Measurements from ENCODE around the gene CEMIP. TPM values are rescaled to one million over a fixed set of nuclear protein-coding genes. Genes with fewer than 3 reads are reported as not detected.

Gene CEMIP
- total and polyA plus RNA-seq, 8 donors: 12.4 to 31.8 (median 27.4) TPM

- Histone ChIP-seq H3K9me3 (no peaks in the 10 kb centered on the region), H3K27me3 (peaks cover 0 to 1% of the 10 kb centered on the region in 2 donors), H3K4me3 (no peak overlapping the region), H3K4me1 (peaks cover 0 to 24% of the 10 kb centered on the region in 2 donors), H3K36me3 (no peaks in the 10 kb centered on the region), H3K27ac (no peak overlapping the region)
- ATAC-seq (no peak), DNase-seq (no peak)
- TF ChIP-seq, protein P1, sequence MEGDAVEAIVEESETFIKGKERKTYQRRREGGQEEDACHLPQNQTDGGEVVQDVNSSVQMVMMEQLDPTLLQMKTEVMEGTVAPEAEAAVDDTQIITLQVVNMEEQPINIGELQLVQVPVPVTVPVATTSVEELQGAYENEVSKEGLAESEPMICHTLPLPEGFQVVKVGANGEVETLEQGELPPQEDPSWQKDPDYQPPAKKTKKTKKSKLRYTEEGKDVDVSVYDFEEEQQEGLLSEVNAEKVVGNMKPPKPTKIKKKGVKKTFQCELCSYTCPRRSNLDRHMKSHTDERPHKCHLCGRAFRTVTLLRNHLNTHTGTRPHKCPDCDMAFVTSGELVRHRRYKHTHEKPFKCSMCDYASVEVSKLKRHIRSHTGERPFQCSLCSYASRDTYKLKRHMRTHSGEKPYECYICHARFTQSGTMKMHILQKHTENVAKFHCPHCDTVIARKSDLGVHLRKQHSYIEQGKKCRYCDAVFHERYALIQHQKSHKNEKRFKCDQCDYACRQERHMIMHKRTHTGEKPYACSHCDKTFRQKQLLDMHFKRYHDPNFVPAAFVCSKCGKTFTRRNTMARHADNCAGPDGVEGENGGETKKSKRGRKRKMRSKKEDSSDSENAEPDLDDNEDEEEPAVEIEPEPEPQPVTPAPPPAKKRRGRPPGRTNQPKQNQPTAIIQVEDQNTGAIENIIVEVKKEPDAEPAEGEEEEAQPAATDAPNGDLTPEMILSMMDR (IDR thresholded peaks at IDR 0.05): no peak
- intact Hi-C loops (cut with DNase I): no loop called here
Measured at GRCh38 chr15:80787316-80787715, 8.1 kb downstream of the CEMIP start.

DNA sequence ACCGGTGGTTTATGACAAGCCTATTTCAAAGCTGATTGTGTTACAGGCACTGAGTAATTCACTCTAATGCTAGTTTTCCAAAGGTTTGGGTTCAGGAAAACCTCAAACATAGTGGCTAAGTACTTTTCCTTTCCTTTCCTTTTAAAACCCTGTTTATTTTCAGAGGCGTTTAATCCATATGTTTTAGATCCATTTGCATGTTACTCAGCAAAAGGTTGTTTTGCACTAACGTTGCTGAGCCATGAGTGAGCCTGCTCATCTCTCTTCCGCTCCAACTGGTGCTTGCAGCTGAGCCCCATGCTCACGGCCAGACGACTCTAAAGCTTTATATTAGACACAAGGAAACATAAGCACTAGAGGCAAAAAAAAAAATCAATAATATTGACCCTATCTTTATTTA is 9.4 kb downstream of the CEMIP start:
- no peaks in the 10 kb centered on the region for H3K36me3 ChIP-seq
- DNase-seq (no peak), ATAC-seq (no peak)
- H3K27ac ChIP-seq: no peak overlapping the region
- no peaks in the 10 kb centered on the region for H3K27me3 ChIP-seq
- H3K9me3 ChIP-seq: no peaks in the 10 kb centered on the region
- H3K4me1 ChIP-seq: peaks cover 0 to 24% of the 10 kb centered on the region in 2 donors
- intact Hi-C loops (cut with DNase I): no loop called here
- TF ChIP-seq, protein P1 (IDR thresholded peaks at IDR 0.05): no peak
- no peak overlapping the region for H3K4me3 ChIP-seq

DNA sequence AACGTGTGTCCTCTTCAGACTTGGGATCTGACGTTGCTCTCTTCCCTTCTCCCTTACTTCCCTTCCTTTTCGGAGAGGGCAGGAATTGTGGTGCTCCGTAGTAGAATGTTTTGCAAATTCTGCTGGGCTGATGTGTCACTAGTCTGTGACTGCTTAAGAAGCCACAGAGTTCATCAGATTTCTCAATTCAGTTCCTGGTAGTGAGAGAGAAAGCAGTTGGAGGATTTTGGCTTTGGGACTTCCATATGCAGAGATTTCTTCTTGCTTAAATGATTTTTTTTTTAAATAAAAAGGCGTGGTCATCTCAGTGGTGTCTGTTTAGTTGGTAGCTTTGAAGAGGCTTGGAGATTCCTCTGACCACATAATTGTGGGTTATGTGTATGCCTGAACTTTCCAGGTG is 10.1 kb downstream of the CEMIP start:
- H3K4me3 ChIP-seq: no peak overlapping the region
- no peaks in the 10 kb centered on the region for H3K27me3 ChIP-seq
- H3K4me1 ChIP-seq: peaks cover 0 to 24% of the 10 kb centered on the region in 2 donors
- ATAC-seq (no peak), DNase-seq (no peak)
- no peaks in the 10 kb centered on the region for H3K9me3 ChIP-seq
- TF ChIP-seq, protein P1 (IDR thresholded peaks at IDR 0.05): no peak
- H3K36me3 ChIP-seq: no peaks in the 10 kb centered on the region
- intact Hi-C loops (cut with DNase I): no loop called here
- no peak overlapping the region for H3K27ac ChIP-seq

DNA sequence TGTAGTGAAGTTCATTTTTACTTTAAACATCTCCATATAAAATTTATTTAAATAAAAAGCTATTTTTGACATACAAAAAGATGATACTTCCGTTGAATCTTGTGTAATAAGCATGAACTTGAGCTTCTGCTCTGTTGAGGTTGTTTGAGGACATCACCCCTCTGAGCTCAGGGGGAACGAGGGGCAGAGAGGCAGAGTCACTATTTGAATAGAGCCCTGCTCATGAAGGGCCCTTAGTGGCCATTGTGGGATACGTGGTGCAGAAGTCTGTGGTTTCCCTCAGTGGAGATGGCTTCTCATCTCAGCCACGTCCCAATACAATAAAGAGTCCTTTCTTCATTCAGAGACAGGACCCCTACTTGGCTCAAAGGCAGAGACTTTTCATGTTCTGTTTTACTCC is 10.6 kb downstream of the CEMIP start:
- ATAC-seq (no peak), DNase-seq (no peak)
- Histone ChIP-seq H3K36me3 (no peaks in the 10 kb centered on the region), H3K27ac (no peak overlapping the region), H3K9me3 (no peaks in the 10 kb centered on the region), H3K27me3 (no peaks in the 10 kb centered on the region), H3K4me1 (peaks cover 0 to 24% of the 10 kb centered on the region in 2 donors), H3K4me3 (no peak overlapping the region)
- TF ChIP-seq, protein P1 (IDR thresholded peaks at IDR 0.05): no peak
- intact Hi-C loops (cut with DNase I): no loop called here

DNA sequence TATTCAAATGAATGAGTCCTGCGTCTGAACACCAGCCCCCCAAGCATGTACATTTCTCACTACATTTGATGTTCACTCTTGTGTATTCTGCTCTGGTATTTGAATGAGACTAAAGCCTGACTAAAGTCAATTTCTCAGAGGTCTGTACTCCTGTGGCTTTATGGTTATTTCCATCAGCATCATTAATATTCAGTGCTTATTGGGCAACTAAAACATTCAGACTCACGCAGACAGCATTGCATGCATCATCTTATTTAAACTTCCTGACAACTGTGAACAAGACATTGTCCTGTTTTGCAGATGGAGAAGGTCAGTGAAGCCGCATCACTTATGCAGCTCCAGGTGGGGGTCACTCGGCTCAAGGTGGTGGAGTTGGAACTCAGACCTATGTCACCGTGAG is 11.1 kb downstream of the CEMIP start:
- Histone ChIP-seq H3K4me1 (peaks cover 0 to 24% of the 10 kb centered on the region in 2 donors), H3K27me3 (no peaks in the 10 kb centered on the region), H3K36me3 (no peaks in the 10 kb centered on the region), H3K9me3 (no peaks in the 10 kb centered on the region), H3K4me3 (no peak overlapping the region), H3K27ac (no peak overlapping the region)
- TF ChIP-seq, protein P1 (IDR thresholded peaks at IDR 0.05): no peak
- ATAC-seq (no peak), DNase-seq (no peak)
- intact Hi-C loops (cut with DNase I): no loop called here

Data from left lung (tissue), 10 donors.